Measurements from ENCODE around the gene FAM90A26. TPM values are rescaled to one million over a fixed set of nuclear protein-coding genes. Genes with fewer than 3 reads are reported as not detected.
"Not testable (repeated sequence)": the region's sequence is repeated elsewhere in the genome, so short reads cannot be mapped to it uniquely, and the experiment has no call there.

The FAM90A26 gene
- not detected in 2 replicates for total RNA-seq (2014; rRNA removed; shearing (Covaris generic))

DNA sequence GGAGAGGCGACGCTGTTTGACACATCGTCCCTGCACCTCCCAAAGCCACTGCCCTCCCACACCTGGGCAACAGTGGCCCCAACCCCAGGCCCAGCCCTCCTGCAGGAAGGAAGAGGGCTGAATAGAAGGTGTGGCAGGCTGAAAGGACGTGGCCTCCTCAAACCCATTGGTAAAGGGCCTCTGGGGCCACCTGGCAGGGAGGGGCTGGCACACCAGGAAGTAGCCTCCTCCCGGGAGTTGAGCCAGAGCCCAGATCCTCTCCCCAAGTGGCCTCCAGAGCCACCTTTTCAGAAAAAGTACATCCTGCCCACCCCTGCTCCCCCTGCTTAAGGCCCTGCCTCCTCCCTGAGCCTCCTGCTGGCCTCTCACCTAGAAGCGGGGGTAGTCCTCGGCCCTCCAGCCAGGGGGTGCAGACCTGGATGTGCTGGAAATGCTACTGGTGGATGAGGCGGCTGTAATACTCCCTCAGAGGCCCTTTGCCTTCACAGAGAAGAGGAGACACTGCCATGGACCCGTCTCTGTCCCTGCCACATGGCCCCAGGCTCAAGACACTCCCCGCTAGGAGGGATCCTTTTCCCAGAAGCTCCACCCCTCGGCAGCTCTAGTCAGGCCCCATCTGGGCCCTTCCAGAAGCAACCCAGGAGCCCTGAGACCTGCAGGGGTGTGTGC lies at the start of gene FAM90A26:
Gene FAM90A26, plus strand, starts transcription at position 619 of the 669 bp plus-strand sequence. CDS start 2,764 bp downstream, outside the sequence.
- not testable (repeated sequence) for H3K4me3 ChIP-seq; H3K27me3 ChIP-seq (replicated peaks); H3K36me3 ChIP-seq; DNase-seq (ENCODE audit: low read depth in 1 of 2, low spot score in 2 of 2); H3K9me3 ChIP-seq (replicated peaks); H3K4me1 ChIP-seq (replicated peaks); H3K27ac ChIP-seq

DNA sequence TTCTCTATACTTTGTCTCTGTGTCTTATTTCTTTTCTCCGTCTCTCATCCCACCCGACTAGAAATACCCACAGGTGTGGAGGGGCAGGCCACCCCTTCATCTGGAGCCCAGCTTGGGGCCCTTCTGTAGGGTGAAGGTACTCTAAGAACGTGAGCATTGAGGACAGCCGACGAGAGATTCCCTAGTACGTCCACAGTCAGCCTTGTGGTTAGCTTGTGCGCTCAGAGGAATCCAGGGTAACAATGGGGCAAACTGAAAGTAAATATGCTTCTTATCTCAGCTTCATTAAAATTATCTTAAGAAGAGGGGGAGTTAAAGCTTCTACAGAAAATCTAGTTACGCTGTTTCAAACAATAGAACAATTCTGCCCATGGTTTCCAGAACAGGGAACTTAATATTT lies 47.5 kb upstream of the FAM90A26 start:
- not testable (repeated sequence) for H3K27ac ChIP-seq; H3K9me3 ChIP-seq (replicated peaks); H3K4me1 ChIP-seq (replicated peaks); H3K27me3 ChIP-seq (replicated peaks); H3K4me3 ChIP-seq; H3K36me3 ChIP-seq
- DNase-seq (ENCODE audit: low read depth in 1 of 2, low spot score in 2 of 2), result peak in 1 of 2 experiments; percentile 8

GRCh38 chr4:9123572-9124007 lies 46.6 kb upstream of the FAM90A26 start:
- H3K36me3 ChIP-seq; H3K4me3 ChIP-seq; H3K27me3 ChIP-seq (replicated peaks); H3K9me3 ChIP-seq (replicated peaks); H3K27ac ChIP-seq; H3K4me1 ChIP-seq (replicated peaks): not testable (repeated sequence)
- DNase-seq (ENCODE audit: low read depth in 1 of 2, low spot score in 2 of 2), result peak in 1 of 2 experiments; percentile 12

DNA sequence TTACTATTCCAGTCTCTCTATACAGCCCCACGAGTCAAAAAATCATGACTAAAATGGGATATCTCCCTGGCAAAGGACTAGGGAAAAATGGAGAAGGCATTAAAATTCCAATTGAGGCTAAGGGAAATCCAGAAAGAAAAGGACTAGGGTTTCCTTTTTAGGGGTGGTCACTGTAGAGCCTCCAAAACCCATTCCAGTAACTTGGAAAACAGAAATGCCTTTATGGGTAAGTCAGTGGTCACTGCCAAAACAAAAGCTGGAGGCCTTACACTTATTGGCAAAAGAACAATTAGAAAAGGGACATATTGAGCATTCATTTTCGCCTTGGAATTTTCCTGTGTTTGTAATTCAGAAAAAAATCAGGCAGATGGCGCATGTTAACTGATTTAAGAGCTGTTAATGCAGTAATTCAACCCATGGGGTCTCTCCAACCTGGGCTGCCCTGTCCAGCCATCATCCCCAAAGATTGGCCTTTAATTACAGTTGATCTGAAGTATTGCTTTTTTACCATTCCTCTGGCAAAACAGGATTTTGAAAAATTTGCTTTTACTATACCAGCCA lies 44.5 kb upstream of the FAM90A26 start:
- not testable (repeated sequence) for H3K4me3 ChIP-seq; H3K36me3 ChIP-seq; H3K4me1 ChIP-seq (replicated peaks); DNase-seq (ENCODE audit: low read depth in 1 of 2, low spot score in 2 of 2); H3K27me3 ChIP-seq (replicated peaks); H3K27ac ChIP-seq; H3K9me3 ChIP-seq (replicated peaks)

DNA sequence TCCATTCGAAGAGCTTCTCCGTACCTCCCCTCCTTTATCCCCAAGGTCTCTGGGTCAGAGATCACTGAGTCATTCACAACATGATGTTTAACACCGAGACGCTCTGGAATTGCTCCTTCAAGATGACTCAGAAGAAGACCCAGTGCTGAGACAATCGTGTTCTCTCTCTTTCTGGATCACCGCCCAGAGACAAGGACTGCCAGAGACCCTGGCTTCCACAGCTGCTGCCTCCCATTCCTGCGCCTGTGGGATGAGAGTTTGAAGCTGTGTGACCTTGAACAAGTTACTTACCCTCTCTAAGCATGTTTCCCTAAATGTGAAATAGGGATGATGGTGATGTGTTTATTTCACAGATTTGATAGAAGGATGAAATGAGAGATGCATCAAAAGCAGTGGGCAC lies 38.8 kb upstream of the FAM90A26 start:
- DNase-seq (ENCODE audit: low read depth in 1 of 2, low spot score in 2 of 2), result peak; percentile 16 to 56
- not testable (repeated sequence) for H3K9me3 ChIP-seq (replicated peaks); H3K27ac ChIP-seq; H3K4me3 ChIP-seq; H3K36me3 ChIP-seq; H3K4me1 ChIP-seq (replicated peaks); H3K27me3 ChIP-seq (replicated peaks)

DNA sequence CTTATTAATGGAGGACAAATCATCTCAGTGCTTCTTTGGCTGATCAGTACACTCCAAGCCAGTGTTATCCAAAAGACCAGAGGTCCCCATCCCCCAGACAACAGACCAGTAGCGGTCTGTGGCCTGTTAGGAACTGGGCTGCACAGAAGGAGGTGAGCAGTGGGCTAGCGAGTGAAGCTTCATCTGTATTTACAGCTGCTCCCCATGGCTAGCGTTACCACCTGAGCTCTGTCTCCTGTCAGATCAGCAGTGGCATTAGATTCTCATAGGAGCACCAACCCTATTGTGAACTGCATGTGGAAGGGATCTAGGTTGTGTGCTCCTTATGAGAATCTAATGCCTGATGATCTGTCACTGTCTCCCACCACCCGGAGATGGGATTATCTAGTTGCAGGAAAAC lies 37.4 kb upstream of the FAM90A26 start:
- not testable (repeated sequence) for DNase-seq (ENCODE audit: low read depth in 1 of 2, low spot score in 2 of 2); H3K4me3 ChIP-seq; H3K27ac ChIP-seq; H3K9me3 ChIP-seq (replicated peaks); H3K4me1 ChIP-seq (replicated peaks); H3K36me3 ChIP-seq; H3K27me3 ChIP-seq (replicated peaks)

DNA sequence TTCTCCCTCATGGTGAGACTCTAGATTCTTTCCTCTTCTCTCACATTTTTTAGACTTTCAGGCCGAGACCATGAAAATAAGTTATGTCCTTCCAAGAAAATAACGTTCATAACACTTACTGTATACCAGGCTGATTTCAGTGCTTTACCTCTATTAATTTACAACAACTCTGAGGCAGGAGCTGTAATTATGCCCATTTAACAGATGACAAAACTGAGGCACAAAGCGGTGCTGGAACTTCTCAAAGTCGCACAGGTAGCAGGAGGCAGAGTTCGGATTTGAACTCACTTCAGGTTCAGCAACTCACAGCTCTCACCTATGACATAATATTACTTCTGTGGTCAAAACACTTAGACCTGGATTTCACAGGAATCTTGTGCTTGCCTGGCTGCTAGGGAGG lies 36.2 kb upstream of the FAM90A26 start:
- H3K27me3 ChIP-seq (replicated peaks); H3K27ac ChIP-seq; DNase-seq (ENCODE audit: low read depth in 1 of 2, low spot score in 2 of 2); H3K4me3 ChIP-seq; H3K4me1 ChIP-seq (replicated peaks); H3K9me3 ChIP-seq (replicated peaks); H3K36me3 ChIP-seq: not testable (repeated sequence)

DNA sequence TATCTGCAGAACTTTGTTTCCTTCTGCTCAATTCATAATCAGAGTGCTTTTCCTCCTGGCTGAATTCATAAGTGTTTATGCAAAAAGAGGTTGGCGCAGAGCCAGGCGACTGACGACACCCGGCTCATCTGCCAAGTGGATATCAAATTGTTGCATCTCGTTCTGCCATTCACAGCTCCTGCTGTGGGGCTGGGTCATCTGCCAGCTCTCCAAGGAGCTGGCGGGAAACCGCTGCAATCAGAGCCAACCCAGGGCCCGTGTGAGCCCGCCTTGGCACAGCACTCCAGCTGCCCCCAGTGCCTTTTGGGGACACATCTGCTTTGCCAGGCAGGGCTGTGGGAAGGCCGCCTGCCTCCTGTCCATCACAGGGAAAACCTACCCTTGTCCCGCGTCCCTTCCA lies 35.7 kb upstream of the FAM90A26 start:
- not testable (repeated sequence) for H3K27me3 ChIP-seq (replicated peaks); H3K36me3 ChIP-seq; H3K9me3 ChIP-seq (replicated peaks); H3K27ac ChIP-seq; H3K4me1 ChIP-seq (replicated peaks); DNase-seq (ENCODE audit: low read depth in 1 of 2, low spot score in 2 of 2); H3K4me3 ChIP-seq

DNA sequence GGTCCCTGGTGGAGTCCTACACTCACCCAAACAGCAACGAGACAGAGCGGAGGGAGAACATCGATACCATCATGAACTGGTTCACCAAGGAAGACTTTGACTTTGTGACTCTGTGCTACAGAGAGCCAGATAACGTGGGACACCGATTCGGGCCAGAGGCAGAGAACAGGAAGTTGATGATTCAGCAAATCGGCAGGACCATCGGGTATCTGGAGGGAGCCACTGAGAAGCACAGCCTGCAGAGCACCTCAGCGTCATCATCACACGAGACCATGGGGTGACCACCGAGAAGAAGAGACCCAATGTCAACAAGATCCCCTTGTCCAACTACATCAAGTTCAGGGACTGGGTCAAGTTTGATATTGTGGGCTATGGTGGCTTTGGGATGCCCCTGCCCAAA lies 29.2 kb upstream of the FAM90A26 start:
- not testable (repeated sequence) for H3K4me3 ChIP-seq; DNase-seq (ENCODE audit: low read depth in 1 of 2, low spot score in 2 of 2); H3K27ac ChIP-seq; H3K36me3 ChIP-seq; H3K27me3 ChIP-seq (replicated peaks); H3K4me1 ChIP-seq (replicated peaks); H3K9me3 ChIP-seq (replicated peaks)

GRCh38 chr4:9142786-9143185 lies 27.4 kb upstream of the FAM90A26 start:
- not testable (repeated sequence) for H3K27ac ChIP-seq; H3K9me3 ChIP-seq (replicated peaks); H3K4me1 ChIP-seq (replicated peaks); H3K4me3 ChIP-seq; H3K27me3 ChIP-seq (replicated peaks); DNase-seq (ENCODE audit: low read depth in 1 of 2, low spot score in 2 of 2); H3K36me3 ChIP-seq

DNA sequence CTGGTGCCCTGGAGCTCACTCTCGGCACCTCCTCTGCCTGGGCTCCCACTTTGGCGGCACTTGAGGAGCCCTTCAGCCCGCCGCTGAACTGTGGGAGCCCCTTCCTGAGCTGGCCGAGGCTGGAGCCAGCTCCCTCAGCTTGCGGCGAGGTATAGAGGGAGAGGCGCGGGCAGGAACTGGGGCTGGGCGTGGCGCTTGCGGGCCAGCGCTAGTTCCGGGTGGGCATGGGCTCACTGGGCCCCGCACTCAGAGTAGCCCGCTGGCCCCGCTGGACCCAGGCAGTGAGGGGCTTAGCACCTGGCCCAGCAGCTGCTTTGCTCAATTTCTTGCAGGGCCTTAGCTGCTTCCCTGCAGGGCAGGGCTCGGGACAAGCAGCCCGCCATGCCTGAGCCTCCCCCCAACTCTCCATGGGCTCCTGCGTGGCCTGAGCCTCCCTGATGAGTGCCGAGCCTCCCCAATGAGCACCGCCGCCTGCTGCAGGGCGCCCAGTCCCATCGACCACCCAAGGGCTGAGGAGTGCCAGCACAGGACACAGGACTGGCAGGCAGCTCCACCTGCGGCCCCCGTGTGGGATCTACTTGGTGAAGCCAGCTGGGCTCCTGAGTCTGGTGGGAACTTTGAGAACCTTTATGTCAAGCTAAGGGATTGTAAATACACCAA lies 26.7 kb upstream of the FAM90A26 start:
- no peak overlapping the region for H3K27ac ChIP-seq
- H3K4me3 ChIP-seq, result no peak overlapping the region
- H3K4me1 ChIP-seq (replicated peaks), result peaks cover 1% of the 10 kb centered on the region; the same call in 1 of the 2 replicates
- H3K27me3 ChIP-seq (replicated peaks), result no peaks in the 10 kb centered on the region
- DNase-seq (ENCODE audit: low read depth in 1 of 2, low spot score in 2 of 2), result no peak
- H3K36me3 ChIP-seq, result no peaks in the 10 kb centered on the region
- no peaks in the 10 kb centered on the region for H3K9me3 ChIP-seq (replicated peaks)

GRCh38 chr4:9146967-9147366 lies 23.2 kb upstream of the FAM90A26 start:
- Histone ChIP-seq H3K27me3 (replicated peaks) (no peaks in the 10 kb centered on the region), H3K4me1 (replicated peaks) (peaks cover 4% of the 10 kb centered on the region; the same call in 1 of the 2 replicates), H3K4me3 (no peak overlapping the region), H3K27ac (no peak overlapping the region), H3K9me3 (replicated peaks) (no peaks in the 10 kb centered on the region), H3K36me3 (no peaks in the 10 kb centered on the region)
- no peak for DNase-seq (ENCODE audit: low read depth in 1 of 2, low spot score in 2 of 2)

DNA sequence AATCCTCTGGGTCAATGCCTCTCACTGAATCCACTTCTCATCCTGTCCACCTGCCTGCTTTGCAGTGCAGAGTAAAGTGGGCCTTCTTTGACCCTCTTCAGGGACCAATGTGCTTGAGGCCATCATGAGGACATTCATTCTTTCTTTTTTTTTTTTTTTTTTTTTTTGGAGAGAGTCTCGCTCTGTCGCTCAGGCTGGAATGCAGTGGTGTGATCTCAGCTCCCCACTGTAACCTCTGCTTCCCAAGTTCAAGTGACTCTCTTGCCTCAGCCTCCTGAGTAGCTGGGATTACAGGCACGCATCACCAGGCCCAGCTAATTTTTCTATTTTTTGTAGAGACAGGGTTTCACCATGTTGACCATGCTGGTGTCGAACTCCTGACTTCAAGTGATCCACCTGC lies 22.8 kb upstream of the FAM90A26 start:
- H3K9me3 ChIP-seq (replicated peaks); H3K4me1 ChIP-seq (replicated peaks); H3K27ac ChIP-seq; DNase-seq (ENCODE audit: low read depth in 1 of 2, low spot score in 2 of 2); H3K27me3 ChIP-seq (replicated peaks); H3K36me3 ChIP-seq; H3K4me3 ChIP-seq: not testable (repeated sequence)

DNA sequence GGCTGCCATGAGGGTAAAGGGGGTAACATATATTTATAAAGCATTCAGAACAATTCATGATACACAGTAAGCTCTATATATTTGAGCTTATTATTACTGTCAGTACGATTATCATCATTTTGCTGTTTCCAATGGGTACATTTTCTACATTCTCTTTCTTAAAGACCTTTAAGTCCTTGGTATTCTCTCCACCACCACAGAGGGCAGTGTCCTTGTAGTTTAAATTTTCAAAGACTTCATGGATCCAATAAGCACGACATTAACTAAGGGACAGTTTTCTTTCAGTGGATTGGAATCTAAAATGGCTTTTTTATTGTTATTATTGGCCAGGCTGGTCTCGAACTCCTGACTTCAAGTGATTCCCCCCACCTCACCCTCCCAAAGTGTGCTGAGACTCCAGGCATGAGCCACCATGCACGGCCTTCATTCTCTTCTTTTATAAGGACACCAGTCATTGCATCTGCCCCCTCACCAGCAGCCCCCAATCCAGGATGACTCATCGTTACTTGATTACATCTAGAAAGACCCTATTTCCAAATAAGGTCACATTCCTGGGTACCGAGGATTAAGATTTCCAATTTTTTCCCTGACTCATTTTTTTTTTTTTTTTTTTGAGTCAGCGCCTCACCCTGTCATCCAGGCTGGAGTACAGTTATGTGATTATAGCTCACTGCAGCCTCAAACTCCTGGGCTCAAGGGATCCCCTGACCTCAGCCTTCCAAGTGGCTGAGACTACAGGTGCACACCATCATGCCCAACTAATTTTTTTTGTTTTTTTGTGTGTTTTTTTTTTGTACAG lies 21.4 kb upstream of the FAM90A26 start:
- not testable (repeated sequence) for H3K27me3 ChIP-seq (replicated peaks); H3K4me3 ChIP-seq; H3K4me1 ChIP-seq (replicated peaks); H3K36me3 ChIP-seq; H3K9me3 ChIP-seq (replicated peaks); H3K27ac ChIP-seq
- DNase-seq (ENCODE audit: low read depth in 1 of 2, low spot score in 2 of 2), result peak; percentile 44 to 60
